ENCODE measurements around the gene ARID4A. TPM values are rescaled to one million over a fixed set of nuclear protein-coding genes. Genes with fewer than 3 reads are reported as not detected.
"Not testable (repeated sequence)": the region's sequence is repeated elsewhere in the genome, so short reads cannot be mapped to it uniquely, and the experiment has no call there.

The ARID4A gene
- total RNA-seq, 1 donor from 2014 or later, result 16.4 TPM

DNA sequence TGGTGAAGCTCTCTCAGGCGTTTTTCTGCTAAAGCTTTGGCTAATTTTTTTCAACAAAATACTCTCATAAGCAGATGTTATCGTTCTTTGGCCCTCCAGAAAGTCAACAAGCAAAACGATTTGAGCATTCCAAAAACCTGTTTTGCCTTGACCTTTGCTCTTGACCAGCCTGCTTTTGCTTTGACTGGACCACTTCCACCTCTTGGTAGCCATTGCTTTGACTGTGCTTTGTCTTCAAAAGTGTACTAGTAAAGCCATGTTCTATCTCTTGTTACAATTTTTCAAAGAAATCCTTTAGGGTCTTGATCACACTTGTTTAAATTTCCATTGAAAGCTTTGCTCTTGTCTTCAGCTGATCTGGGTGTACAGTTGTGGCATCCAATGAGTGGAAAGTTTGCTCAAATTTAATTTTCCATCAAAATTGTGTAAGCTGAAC is 10.7 kb upstream of the ARID4A start:
- intact Hi-C loops (cut with micrococcal nuclease), result no loop called here
- DNase-seq (no peak), ATAC-seq (no peak)

DNA sequence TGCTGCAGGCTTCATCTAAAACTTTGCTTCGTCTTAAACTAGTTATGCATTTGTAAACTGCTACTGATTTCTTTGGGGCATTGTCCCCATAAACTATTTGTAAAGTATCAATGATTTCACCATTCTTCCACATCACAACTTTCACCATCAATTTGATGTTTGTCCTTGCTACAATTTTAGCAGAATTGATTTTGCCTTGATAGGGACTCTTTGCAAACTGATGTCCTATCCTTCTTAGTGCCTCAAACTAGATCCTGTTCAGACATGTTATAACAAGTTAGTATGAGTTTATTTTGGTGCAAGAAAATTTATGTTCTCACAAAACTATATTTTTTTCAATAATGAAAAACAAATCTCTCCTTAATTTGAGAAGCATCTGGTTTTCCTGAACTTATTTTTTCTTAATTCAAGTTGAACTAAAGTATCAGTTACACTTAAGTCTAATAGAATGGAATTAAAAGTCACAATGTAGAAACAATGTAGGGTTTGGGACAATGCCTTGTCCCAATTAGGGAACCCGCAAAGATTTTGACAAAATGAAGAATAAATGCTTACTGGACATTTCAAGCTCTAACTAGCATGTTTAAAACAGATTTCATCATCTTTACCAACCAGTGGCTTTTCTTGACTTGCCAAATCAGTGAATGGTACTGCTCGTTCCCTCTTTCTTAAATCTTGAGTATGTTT is 10.1 kb upstream of the ARID4A start:
- DNase-seq (no peak), ATAC-seq (no peak)
- intact Hi-C loops (cut with micrococcal nuclease), result no loop called here

DNA sequence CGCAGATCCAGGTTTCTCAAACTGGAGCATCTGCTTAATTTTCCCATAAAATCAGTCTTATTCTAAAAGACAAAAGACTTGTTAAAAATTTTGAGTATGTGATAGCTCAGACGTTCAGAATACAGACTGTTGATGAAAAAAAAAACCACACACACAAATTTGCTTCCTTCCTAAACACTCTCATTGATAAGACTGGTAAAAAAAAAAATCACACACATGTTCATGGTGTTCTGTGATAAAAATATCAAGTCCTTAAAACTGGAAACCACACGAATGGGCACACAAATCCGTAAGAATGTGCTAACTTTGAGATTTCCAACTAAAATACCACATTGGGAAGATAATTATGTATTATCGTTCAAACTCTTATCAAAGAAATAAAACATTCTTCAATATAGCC is 6.7 kb upstream of the ARID4A start:
- no peak for DNase-seq
- intact Hi-C loops (cut with micrococcal nuclease), result loop anchor here (10.0 kb wide), 1 partner anchor 47 kb away; the partner anchor contains the start of gene PSMA3
- ATAC-seq, result no peak

DNA sequence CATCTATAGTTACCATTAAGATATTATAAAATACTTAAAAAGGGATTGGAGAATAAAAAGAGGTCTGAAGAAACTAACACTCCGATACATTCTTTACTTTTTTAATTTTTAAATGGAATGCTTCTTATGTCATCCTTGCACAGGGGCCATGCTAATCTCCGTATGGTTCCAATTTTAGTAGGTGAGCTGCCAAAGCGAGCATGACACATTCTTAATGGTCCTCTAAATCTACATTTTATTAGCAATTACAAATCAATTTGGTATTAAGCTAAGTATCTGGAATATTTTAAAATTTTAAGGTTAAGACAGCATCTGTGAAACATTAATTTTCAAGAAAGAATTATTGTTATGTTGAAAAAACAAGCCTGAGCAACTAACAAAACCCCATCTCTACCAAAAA is 6.2 kb upstream of the ARID4A start:
- intact Hi-C loops (cut with micrococcal nuclease), result loop anchor here (10.0 kb wide), 1 partner anchor 47 kb away; the partner anchor contains the start of gene PSMA3
- no peak for ATAC-seq
- DNase-seq, result no peak

DNA sequence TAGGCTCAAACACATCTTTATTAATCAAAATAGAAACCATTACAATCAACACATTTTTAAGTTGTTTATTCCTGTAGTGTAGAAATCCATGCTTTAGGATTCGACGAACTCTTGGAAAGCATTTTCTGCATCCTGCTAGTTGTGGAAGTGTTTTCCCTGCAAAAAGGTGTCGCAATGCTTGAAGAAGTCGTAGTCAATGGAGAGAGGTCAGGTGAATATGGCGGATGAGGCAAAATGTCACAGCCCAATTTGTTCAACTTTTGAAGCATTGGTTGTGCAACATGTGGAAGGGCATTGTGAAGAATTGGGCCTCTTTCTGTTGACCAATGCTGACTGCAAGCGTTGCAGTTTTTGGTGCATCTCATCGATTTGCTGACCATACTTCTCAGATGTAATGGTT is 4.2 kb upstream of the ARID4A start:
- ATAC-seq, result no peak
- intact Hi-C loops (cut with micrococcal nuclease), result loop anchor here (10.0 kb wide), 1 partner anchor 49 kb away; the partner anchor contains the start of gene PSMA3
- DNase-seq, result no peak

DNA sequence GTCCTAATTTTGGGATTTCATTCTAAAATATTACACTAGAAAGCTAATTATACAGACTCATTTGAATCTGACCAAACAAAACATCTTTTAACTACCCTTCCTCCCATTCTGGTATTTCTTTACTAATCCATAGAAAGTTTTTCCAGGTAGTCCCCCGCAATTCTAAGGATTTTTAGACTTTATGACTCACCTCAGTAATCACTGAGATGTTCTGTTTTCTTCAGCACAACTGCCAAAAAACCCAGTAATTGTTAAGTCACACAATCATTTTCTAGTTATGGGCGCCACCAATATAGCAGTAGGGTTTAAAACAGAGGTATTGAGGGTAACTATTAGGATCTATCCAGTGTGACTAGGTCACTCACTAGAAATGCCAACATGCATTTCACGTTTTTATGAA is 1.6 kb upstream of the ARID4A start:
- ATAC-seq (no peak), DNase-seq (no peak)
- intact Hi-C loops (cut with micrococcal nuclease), result loop anchor here (10.0 kb wide), 1 partner anchor 52 kb away; the partner anchor contains the start of gene PSMA3

DNA sequence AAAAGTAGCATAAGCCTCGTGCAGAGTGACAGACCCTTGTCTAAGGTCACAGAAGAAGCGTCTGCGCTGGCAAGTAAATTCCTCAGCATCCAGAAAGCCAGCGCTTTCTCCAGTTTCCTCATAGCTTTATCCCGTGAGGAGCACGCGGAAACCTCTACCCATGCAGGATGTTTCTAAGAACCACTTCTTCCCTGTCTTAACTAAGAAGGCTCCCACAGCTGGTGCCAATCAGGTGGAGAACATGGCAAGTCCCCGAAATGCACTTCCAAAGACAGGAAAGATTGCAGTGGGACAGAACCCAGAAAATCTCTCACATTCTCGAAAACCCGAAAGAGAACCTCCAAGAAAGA is 968 bp upstream of the ARID4A start:
- ATAC-seq (no peak), DNase-seq (no peak)
- intact Hi-C loops (cut with micrococcal nuclease), result loop anchor here (10.0 kb wide), 1 partner anchor 53 kb away; the partner anchor contains the start of gene PSMA3

DNA sequence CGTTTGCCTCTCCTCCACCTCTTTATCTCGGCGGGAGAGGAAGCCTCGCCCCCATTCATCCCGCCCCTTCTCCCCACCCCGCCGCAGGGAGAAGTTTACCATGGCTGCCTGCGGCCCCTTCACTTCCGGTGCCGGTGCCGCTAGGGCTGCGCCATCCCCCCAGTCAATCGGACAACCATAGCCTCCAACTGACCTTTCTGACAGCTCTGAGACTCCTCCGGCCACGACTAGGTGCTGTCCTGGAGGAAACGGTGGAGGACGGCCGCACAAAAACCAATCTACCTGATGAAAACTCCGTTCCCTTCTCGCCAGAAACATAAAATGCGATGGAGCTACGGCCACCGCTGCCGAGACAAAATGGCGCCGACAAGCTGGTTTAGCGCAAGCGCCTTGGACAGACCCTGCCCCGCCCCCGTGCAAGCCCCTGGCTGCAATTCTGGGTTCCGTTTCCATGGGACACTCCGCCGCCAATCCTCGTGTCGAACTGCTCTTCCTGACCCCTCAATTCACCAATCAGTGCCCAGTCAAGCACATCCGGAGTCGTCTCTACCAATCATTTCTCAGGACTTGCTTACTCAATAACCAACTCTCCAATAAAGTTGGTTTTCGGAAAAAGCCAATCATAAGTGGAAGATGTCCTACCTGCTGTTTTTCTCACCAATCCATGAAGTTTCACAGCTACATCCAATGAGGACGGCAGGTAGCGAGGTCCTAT is 436 bp upstream of the ARID4A start:
- ATAC-seq (peak; percentile 95), DNase-seq (peak; percentile 98)
- intact Hi-C loops (cut with micrococcal nuclease), result loop anchor here (10.0 kb wide), 1 partner anchor 53 kb away; the partner anchor contains the start of gene PSMA3

DNA sequence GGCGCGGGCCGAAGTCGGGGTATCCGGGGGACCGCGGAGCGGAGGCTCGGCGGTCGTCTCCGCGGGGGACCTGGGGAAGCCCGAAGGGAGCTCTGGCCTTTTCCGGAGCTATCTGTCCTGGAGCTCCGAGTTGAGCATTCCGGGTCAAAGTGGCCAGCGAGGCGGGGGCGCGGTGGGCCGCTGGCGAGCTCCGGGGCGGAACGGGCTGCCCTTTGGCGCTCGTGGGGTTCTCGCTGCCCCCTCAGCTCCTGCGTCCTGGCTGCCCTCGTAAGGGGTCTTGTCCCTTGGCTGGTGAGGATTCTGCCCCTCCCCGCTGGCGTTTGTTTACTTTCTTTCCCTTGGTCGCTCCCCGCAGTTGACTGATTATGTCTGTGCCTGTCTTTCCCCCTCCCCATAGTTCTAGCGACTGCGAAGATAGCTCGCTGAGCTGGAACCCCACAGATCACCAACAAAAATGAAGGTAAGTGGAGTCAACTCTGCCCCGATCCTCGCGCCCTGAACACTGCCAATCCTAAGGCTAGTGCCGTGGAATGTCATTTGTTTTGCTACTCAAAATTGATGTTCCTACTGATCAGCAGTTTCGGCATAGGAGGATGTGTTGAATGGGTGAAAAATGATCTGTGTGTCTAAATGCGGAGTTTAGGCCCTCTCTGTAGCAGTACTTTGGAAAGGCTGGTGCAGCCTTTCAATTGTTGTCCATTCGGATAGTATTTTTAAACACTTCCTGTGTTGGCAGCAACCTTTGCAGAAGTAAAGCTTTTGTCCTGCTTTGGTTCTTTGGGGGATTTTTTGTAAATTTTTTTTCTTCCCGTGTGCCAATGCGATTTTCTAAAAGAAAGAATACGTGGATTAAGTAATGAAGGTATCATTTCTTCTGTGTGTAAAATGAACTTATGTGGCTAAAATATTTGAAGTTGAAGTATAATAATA is 1.3 kb downstream of the ARID4A start:
- DNase-seq, result peak; percentile 54
- intact Hi-C loops (cut with micrococcal nuclease), result loop anchor here (10.0 kb wide), 1 partner anchor 55 kb away; the partner anchor contains the start of gene PSMA3
- ATAC-seq, result no peak

DNA sequence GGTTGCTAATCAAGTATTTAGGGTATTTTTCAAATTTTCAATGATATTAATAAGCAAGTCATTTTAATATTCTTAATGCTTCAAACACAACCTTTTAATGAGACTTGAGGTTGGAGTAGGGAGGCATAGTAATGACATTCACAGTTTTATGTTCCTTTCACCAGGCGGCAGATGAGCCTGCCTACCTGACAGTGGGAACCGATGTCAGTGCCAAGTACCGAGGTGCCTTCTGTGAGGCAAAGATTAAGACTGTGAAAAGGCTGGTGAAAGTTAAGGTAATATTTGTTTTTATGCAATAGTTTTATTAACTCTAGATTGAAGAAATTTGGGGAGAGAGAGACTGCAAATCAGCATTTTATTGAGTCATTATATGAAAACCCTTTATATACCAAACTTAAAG is 3.1 kb downstream of the ARID4A start:
- DNase-seq (no peak), ATAC-seq (no peak)
- intact Hi-C loops (cut with micrococcal nuclease), result no loop called here

DNA sequence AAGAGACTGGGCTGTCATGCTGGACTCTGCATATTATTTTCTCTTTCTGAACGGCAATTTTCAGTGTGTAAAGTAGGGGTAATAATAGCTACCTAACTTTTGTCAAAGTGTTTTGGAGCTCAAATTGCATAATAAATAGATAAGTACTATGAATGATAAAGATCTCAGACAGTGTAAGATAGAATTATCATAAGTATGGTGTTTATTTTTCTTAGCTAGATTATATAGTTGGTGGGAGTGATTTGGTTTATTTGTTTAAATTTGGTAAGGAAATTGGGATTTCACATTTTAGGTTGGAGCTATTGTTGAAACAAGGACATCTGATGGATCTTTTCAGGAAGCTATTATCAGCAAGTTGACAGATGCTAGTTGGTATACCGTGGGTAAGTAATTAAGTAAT is 7.4 kb downstream of the ARID4A start:
- DNase-seq, result no peak
- intact Hi-C loops (cut with micrococcal nuclease), result no loop called here
- no peak for ATAC-seq

DNA sequence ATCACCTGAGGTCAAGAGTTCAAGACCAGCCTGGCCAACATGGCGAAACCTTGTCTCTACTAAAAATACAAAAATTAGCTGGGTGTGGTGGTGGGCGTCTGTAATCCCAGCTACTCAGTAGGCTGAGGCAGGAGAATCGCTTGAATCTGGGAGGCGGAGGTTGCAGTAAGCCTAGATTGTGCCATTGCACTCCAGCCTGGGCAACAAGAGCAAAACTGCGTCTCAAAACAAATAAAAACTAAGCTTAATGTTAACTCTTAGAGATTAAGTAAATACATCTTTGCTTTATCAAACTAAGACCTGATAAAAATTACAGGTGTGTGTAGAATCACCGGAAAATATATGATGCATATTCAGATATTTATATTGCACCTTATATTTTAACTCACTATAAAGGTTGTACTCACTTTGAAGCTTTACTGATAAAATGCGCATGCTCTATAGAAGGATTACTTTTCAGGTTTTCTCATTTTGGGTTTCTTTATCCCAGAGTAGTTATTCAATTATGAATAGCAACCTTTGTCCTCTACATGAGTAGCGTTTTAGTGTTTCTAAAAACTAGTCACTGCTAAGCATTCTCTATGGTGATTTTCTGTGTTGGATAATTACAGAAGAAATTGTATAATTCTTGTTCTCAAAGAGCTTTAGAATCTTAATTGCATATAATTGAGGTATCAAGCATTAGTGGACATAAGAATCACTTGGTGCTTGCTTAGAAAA is 9.4 kb downstream of the ARID4A start:
- ATAC-seq, result no peak
- DNase-seq, result no peak
- intact Hi-C loops (cut with micrococcal nuclease), result no loop called here

DNA sequence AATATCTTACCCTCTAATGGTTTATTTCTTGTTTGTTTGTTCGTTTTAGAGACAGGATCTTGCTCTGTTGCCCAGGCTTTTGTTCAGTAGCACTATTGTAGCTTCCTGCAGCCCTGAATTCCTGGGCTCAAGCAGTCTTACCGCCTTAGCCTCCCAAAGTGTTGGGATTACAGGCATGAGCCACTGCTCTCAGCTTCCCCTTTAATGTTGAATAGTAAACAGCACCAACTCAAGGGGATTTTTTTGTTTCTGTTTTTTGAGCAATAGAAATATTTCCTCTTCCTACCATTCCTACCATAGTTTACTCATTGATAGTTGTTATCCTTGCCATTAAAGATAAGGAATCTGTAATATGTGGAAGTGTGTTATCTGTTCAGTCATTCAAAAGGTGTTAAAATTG is 10.7 kb downstream of the ARID4A start:
- no peak for DNase-seq
- intact Hi-C loops (cut with micrococcal nuclease), result no loop called here
- ATAC-seq, result no peak

DNA sequence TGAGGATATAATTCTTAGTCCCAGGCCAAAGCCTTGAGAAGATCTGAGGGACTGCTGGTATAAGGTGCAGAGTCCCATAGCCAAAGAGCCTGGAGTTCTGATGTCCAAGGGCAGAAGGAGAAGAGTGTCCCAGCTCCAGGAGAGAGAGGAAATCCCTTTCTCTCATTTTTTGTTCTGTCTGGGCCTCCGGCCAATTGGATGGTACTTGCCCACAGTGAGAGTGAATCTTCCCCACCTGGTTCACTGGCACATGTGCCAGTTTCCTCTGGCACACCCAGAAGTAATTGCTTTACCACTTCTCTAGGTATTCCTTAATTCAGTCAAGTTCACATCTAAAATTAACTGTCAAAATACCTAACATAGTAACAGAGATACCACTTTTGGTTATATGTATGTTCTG is 15.3 kb downstream of the ARID4A start:
- DNase-seq (no peak), ATAC-seq (no peak)
- intact Hi-C loops (cut with micrococcal nuclease), result no loop called here

DNA sequence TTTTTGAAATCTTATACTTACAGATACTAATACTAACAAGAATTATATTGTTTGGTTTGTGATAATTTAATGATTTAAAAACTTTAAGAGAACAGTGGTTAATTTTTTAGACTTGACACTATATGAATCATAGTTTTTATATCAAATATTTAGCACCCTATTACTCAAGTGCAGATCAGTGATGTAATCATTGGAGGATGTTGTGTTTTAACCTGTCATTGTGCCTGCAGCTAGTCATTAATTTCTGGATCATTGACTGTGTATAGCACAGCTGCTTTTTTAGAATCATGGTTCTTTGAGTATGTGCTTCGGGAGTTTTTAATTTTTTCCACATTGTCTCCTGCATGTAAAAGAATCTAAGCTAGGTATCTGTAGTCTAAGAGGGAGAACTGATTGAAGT is 17.3 kb downstream of the ARID4A start:
- ATAC-seq, result no peak
- intact Hi-C loops (cut with micrococcal nuclease), result no loop called here

DNA sequence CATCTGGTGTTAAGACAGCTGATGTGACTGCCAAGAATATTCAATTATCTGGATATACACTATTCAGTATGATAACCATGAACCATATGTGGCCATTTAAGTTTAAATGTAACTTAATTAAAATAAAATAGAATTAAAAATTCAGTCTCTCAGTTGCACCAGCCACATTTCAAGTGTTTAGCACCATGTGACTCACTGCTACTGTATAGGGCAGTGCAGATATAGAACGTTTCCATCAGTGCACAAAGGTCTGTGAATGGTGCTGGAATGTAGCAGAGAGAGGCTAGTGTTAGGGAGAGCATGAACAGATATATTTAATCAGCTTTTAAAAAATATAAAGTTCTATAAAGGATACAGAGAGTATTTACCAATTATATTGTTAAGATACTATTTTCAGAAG is 28.7 kb downstream of the ARID4A start:
- ATAC-seq (no peak), DNase-seq (no peak)
- intact Hi-C loops (cut with micrococcal nuclease), result no loop called here

More for the DNA sequence above, 17.3 kb downstream of the ARID4A start:
- DNase-seq, result no peak

DNA sequence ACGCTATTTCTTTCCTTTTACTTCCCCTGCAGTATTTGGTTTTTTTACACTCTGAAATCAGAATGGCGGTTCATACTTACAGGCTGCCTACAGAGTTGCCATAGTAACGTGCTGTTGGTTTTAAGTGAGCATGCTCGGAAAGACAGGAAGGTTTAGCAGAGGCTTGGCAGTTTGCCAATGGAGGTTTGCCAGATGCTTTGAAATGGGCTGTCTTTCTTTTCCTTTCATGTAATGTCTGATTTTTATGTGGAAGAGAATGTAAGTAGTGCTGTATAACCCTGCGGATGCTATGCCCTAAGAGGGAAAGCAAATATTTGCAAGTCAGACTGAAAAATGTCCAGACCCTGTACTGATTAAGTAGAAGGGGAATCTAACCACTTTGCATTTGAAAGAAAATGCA is 32.8 kb downstream of the ARID4A start:
- intact Hi-C loops (cut with micrococcal nuclease), result no loop called here
- DNase-seq (peak; percentile 76), ATAC-seq (peak; percentile 80)

DNA sequence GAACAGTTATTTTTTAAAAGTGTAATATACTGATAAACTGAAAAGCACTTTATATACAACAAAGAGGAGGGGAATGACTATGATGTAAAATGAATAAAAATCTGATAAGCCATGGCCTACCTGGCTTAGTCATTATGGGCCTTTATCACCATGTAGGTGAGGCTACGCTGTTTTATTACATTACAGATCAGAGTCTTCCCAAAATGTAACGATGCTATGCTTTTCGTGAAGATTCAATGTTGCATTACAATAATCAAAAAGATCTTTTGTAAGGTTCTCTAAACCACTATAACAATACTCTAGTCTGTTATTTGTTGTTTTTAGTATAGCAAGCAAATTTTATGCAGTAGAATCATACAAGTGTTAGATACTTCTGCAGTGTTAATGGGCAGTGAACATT is 34.2 kb downstream of the ARID4A start:
- DNase-seq (no peak), ATAC-seq (no peak)
- intact Hi-C loops (cut with micrococcal nuclease), result no loop called here

DNA sequence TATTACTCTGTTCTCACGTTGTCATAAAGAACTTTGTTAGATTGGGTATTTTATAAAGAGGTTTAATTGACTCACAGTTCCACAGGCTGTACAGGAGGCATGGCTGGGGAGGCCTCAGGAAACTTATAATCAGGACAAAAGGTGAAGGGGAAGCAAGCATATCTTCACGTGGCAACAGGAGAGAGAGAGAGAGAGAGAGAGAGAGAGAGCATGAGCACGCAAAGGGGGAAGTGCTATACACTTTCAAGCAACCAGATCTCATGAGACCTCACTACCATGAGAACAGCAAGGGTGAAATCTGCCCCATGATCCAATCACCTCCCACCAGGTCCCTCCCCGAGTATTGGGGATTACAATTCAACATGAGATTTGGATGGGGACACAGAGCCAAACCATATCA is 41.3 kb downstream of the ARID4A start:
- ATAC-seq; DNase-seq; intact Hi-C loops (cut with micrococcal nuclease): not testable (repeated sequence)
